Testis (tissue), 2 donors: ENCODE measurements around the gene ZAR1.

ENCODE experiments used
- POLR2A ChIP-seq: fragments of 450-650 bp; IDR thresholded peaks from one replicate; pipeline ENCODE4 v1.6.1; 2017; ENCODE audit warnings: antibody characterized with exemption, mild to moderate bottlenecking, moderate library complexity
- TF ChIP-seq, protein P1 (sequence below), 3 experiments: fragments of 450-650 bp in 2 of 3; fragments of 200-600 bp in 1 of 3; sonication (generic) in 1 of 3; IDR thresholded peaks; one replicate each; pipeline ENCODE4 v1.5.1; 2016 to 2019; ENCODE audit warnings: antibody characterized with exemption in 3 of 3, mild to moderate bottlenecking in 2 of 3, moderate library complexity in 1 of 3

GRCh38 chr4:48489683-48490011 is 405 bp upstream of the ZAR1 start:
- TF ChIP-seq, protein P1, sequence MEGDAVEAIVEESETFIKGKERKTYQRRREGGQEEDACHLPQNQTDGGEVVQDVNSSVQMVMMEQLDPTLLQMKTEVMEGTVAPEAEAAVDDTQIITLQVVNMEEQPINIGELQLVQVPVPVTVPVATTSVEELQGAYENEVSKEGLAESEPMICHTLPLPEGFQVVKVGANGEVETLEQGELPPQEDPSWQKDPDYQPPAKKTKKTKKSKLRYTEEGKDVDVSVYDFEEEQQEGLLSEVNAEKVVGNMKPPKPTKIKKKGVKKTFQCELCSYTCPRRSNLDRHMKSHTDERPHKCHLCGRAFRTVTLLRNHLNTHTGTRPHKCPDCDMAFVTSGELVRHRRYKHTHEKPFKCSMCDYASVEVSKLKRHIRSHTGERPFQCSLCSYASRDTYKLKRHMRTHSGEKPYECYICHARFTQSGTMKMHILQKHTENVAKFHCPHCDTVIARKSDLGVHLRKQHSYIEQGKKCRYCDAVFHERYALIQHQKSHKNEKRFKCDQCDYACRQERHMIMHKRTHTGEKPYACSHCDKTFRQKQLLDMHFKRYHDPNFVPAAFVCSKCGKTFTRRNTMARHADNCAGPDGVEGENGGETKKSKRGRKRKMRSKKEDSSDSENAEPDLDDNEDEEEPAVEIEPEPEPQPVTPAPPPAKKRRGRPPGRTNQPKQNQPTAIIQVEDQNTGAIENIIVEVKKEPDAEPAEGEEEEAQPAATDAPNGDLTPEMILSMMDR (IDR thresholded peaks at IDR 0.05): no peak
- no peak for TF ChIP-seq POLR2A
